H9 (cell line): Measurements from ENCODE around the gene DQX1. TPM values are rescaled to one million over a fixed set of nuclear protein-coding genes. Genes with fewer than 3 reads are reported as not detected.

Experiments used
- DNase-seq: peaks from one replicate; pipeline ENCODE4 v3.0.0-alpha.2; 2017
- H2AFZ ChIP-seq: one replicate; pipeline ENCODE4 v1.6.1; 2013; ENCODE audit warnings: mild to moderate bottlenecking, low read length, control low read depth, moderate library complexity
- H2AK5ac ChIP-seq: 2 replicates; pipeline ENCODE4 v1.6.1; 2013; ENCODE audit warnings: low read length, control low read depth, mixed read lengths; ENCODE audit not compliant: insufficient read length
- H2BK120ac ChIP-seq: one replicate; pipeline ENCODE4 v1.6.1; 2013; ENCODE audit warnings: low read depth, mild to moderate bottlenecking, low read length, control low read depth, inconsistent platforms; ENCODE audit not compliant: poor library complexity, severe bottlenecking
- H2BK12ac ChIP-seq: 2 replicates; pipeline ENCODE4 v1.6.1; 2013; ENCODE audit warnings: low read length, control low read depth, mixed read lengths, low read depth; ENCODE audit not compliant: insufficient read length
- H2BK15ac ChIP-seq: 2 replicates; pipeline ENCODE4 v1.6.1; 2013; ENCODE audit warnings: low read depth, low read length, control low read depth
- H2BK20ac ChIP-seq: one replicate; pipeline ENCODE4 v1.6.1; 2013; ENCODE audit warnings: low read depth, mild to moderate bottlenecking, low read length, control low read depth, inconsistent platforms; ENCODE audit not compliant: poor library complexity, severe bottlenecking
- H2BK5ac ChIP-seq: 2 replicates; pipeline ENCODE4 v1.6.1; 2013; ENCODE audit warnings: low read length, control low read depth, mixed read lengths; ENCODE audit not compliant: insufficient read length
- H3K14ac ChIP-seq: 2 replicates; pipeline ENCODE4 v1.6.1; 2013; ENCODE audit warnings: low read length, control low read depth; ENCODE audit not compliant: insufficient read depth
- H3K18ac ChIP-seq: 2 replicates; pipeline ENCODE4 v1.6.1; 2013; ENCODE audit warnings: low read depth, mild to moderate bottlenecking, mixed read lengths, low read length, control low read depth; ENCODE audit not compliant: insufficient read length
- H3K23ac ChIP-seq: 2 replicates; pipeline ENCODE4 v1.6.1; 2013; ENCODE audit warnings: low read length, control low read depth, mixed read lengths, low read depth; ENCODE audit not compliant: insufficient read length
- H3K23me2 ChIP-seq: 2 replicates; pipeline ENCODE4 v1.6.1; 2013; ENCODE audit warnings: low read depth, mild to moderate bottlenecking, mixed read lengths, low read length, control low read depth; ENCODE audit not compliant: insufficient read length, poor library complexity, severe bottlenecking
- H3K27ac ChIP-seq: 2 replicates; pipeline ENCODE4 v1.5.1; 2013; ENCODE audit warnings: low read length, control low read depth, mixed read lengths, low read depth; ENCODE audit not compliant: insufficient read length
- H3K27me3 ChIP-seq: 2 replicates; pipeline ENCODE4 v1.6.1; 2013; ENCODE audit warnings: low read length, control low read depth, inconsistent platforms; ENCODE audit not compliant: insufficient read depth
- H3K4ac ChIP-seq: 2 replicates; pipeline ENCODE4 v1.6.1; 2013; ENCODE audit warnings: low read depth, mild to moderate bottlenecking, control low read depth, inconsistent platforms, low read length, moderate library complexity
- H3K4me1 ChIP-seq: 2 replicates; pipeline ENCODE4 v1.6.1; 2013; ENCODE audit warnings: low read length, control low read depth, inconsistent platforms; ENCODE audit not compliant: insufficient read depth
- H3K4me2 ChIP-seq: 2 replicates; pipeline ENCODE4 v1.6.1; 2013; ENCODE audit warnings: low read length, control low read depth, mixed read lengths; ENCODE audit not compliant: insufficient read length, insufficient read depth
- H3K56ac ChIP-seq: 2 replicates; pipeline ENCODE4 v1.6.1; 2013; ENCODE audit warnings: low read depth, mild to moderate bottlenecking, mixed read lengths, low read length, control low read depth; ENCODE audit not compliant: insufficient read length
- H3K79me1 ChIP-seq: 2 replicates; pipeline ENCODE4 v1.6.1; 2013; ENCODE audit warnings: low read depth, mild to moderate bottlenecking, moderate library complexity, low read length, control low read depth, inconsistent platforms; ENCODE audit not compliant: insufficient read depth, poor library complexity, severe bottlenecking
- H3K79me2 ChIP-seq: 2 replicates; pipeline ENCODE4 v1.6.1; 2013; ENCODE audit warnings: low read length, control low read depth, inconsistent platforms; ENCODE audit not compliant: insufficient read depth
- H3K9ac ChIP-seq: 2 replicates; pipeline ENCODE4 v1.6.1; 2013; ENCODE audit warnings: low read length, control low read depth, mixed read lengths; ENCODE audit not compliant: insufficient read length; ENCODE audit errors: extremely low read depth
- H3K9me3 ChIP-seq: one replicate; pipeline ENCODE4 v1.6.1; 2013; ENCODE audit warnings: low read depth, low read length, inconsistent platforms; ENCODE audit not compliant: control insufficient read depth
- H3T11ph ChIP-seq: one replicate; pipeline ENCODE4 v1.6.1; 2013; ENCODE audit warnings: mild to moderate bottlenecking, low read length, control low read depth, inconsistent platforms
- H4K20me1 ChIP-seq: one replicate; pipeline ENCODE4 v1.6.1; 2013; ENCODE audit not compliant: control insufficient read depth, insufficient read length, insufficient read depth
- H4K5ac ChIP-seq: 2 replicates; pipeline ENCODE4 v1.6.1; 2013; ENCODE audit warnings: low read depth, mild to moderate bottlenecking, mixed read lengths, low read length, control low read depth; ENCODE audit not compliant: insufficient read length
- H4K8ac ChIP-seq: replicated peaks from 2 replicates; pipeline ENCODE4 v1.6.1; 2013; ENCODE audit warnings: low read length, control low read depth, mixed read lengths, low read depth; ENCODE audit not compliant: insufficient read length
- H4K91ac ChIP-seq: 2 replicates; pipeline ENCODE4 v1.6.1; 2013; ENCODE audit warnings: low read depth, mild to moderate bottlenecking, moderate library complexity, mixed read lengths, low read length, control low read depth; ENCODE audit not compliant: insufficient read length
- H3K27ac Mint-ChIP-seq, 3 experiments: 2 replicates in 2 of 3; 3 replicates in 1 of 3; pipeline ENCODE4 v1.8.0; 2020 to 2021; ENCODE audit warnings: mixed read lengths in 3 of 3, mild to moderate bottlenecking in 1 of 3, moderate library complexity in 1 of 3
- H3K27me3 Mint-ChIP-seq: 2 replicates; pipeline ENCODE4 v1.8.0; 2021; ENCODE audit warnings: low read depth, mild to moderate bottlenecking, moderate library complexity, mixed read lengths
- H3K36me3 Mint-ChIP-seq, 3 experiments: 2 replicates in 2 of 3; 3 replicates in 1 of 3; pipeline ENCODE4 v1.8.0; 2020 to 2021; ENCODE audit warnings: low read depth in 3 of 3, mixed read lengths in 3 of 3; ENCODE audit not compliant: insufficient read depth in 1 of 3
- H3K4me1 Mint-ChIP-seq, 2 experiments: 2 replicates each; pipeline ENCODE4 v1.8.0; 2020; ENCODE audit warnings: mixed read lengths in 2 of 2
- H3K4me3 Mint-ChIP-seq, 2 experiments: 2 replicates in 1 of 2; 3 replicates in 1 of 2; pipeline ENCODE4 v1.8.0; 2020 to 2021; ENCODE audit warnings: mild to moderate bottlenecking in 2 of 2, mixed read lengths in 2 of 2, moderate library complexity in 1 of 2
- H3K9me3 Mint-ChIP-seq, 2 experiments: 2 replicates in 1 of 2; 3 replicates in 1 of 2; pipeline ENCODE4 v1.8.0; 2020; ENCODE audit warnings: mild to moderate bottlenecking in 2 of 2, mixed read lengths in 2 of 2, moderate library complexity in 1 of 2
- CTCF ChIP-seq: fragments of 200-600 bp; sonication (generic); conservative IDR thresholded peaks from 3 replicates; pipeline ENCODE4 v1.8.0; 2021; ENCODE audit warnings: antibody characterized with exemption, mild to moderate bottlenecking
- WGBS: extraction: QIAGEN DNeasy Blood & Tissue Kit; methylation state at CpG from one replicate; pipeline ENCODE4 v1.1.7; 2013; ENCODE audit warnings: missing lambda C conversion rate, low lambda C conversion rate, mixed read lengths; ENCODE audit not compliant: insufficient read length; ENCODE audit errors: extremely low coverage; 5-methylcytosine and 5-hydroxymethylcytosine counted together
- long read RNA-seq: library from polyadenylated mRNA; unstranded; transcript quantifications from one replicate; pipeline ENCODE4 v2.0.0, GENCODE V29; 2020
- total RNA-seq: library from RNA; stranded (reverse); gene quantifications from 2 replicates; pipeline ENCODE4 v1.2.1, GENCODE V29; 2021

Gene DQX1
- 0.98 and 1.6 TPM in 2 replicates for total RNA-seq
- long read RNA-seq, transcript DQX1-202 (12 exons, 2,689 nt) = major isoform, 5 of 8 reads
- long read RNA-seq, partial matches to known transcripts = 0 of 8 reads
- long read RNA-seq, other reads (novel, unspliced or antisense) = 3 of 8 reads

- Mint-ChIP-seq H3K36me3 (peaks cover 23 to 35% (median 30%) of the 10 kb centered on the region in 3 experiments), H3K9me3 (no peaks in the 10 kb centered on the region; a peak in 1 of 5 replicates), H3K4me1 (peaks cover 17 to 19% of the 10 kb centered on the region in 2 experiments), H3K27ac (peak within 1 kb of the TSS in 1 of 3 experiments; percentile 55; a peak in 2 of 7 replicates), H3K27me3 (peaks cover 28% of the 10 kb centered on the region), H3K4me3 (peak within 1 kb of the TSS; percentile 30 to 63; a peak in 4 of 5 replicates)
- Histone ChIP-seq H3K23me2 (peaks cover 15% of the 10 kb centered on the region), H3K9ac (no peak within 1 kb of the TSS), H3K79me1 (peaks cover 4% of the 10 kb centered on the region), H3K4ac (no peak within 1 kb of the TSS), H2BK5ac (no peak within 1 kb of the TSS), H3K23ac (no peak within 1 kb of the TSS), H3K4me1 (peaks cover 4% of the 10 kb centered on the region; the same call in 1 of the 2 replicates), H3K4me2 (no peak within 1 kb of the TSS), H4K91ac (no peak within 1 kb of the TSS), H2BK20ac (no peak within 1 kb of the TSS), H2AFZ (no peak within 1 kb of the TSS), H4K20me1 (no peaks in the 10 kb centered on the region), H3K9me3 (no peaks in the 10 kb centered on the region), H3K18ac (no peak within 1 kb of the TSS), H2AK5ac (no peak within 1 kb of the TSS), H4K5ac (no peak within 1 kb of the TSS), H3K56ac (no peak within 1 kb of the TSS), H4K8ac (no peak within 1 kb of the TSS), H3K27ac (no peak within 1 kb of the TSS), H2BK12ac (no peak within 1 kb of the TSS), H2BK15ac (no peak within 1 kb of the TSS), H3K27me3 (peaks cover 3% of the 10 kb centered on the region; the same call in 1 of the 2 replicates), H3T11ph (no peak within 1 kb of the TSS), H2BK120ac (no peak within 1 kb of the TSS), H3K14ac (no peak within 1 kb of the TSS), H3K79me2 (peaks cover 4% of the 10 kb centered on the region; the same call in 1 of the 2 replicates)
- no CpG with 5 or more reads among the region's 11 CpGs for WGBS
- no peak for TF ChIP-seq CTCF
- DNase-seq = peak; percentile 78
Measured at GRCh38 chr2:74525717-74526648, at the start of gene DQX1. DQX1 (minus strand) TSS chr2:74526231; CDS start chr2:74525729, 502 bp downstream.
